Activated naive CD4-positive, alpha-beta T cell treated with anti-CD3 and anti-CD28 coated beads, Interleukin-2, amount 50 U/mL, for 16 hours (primary cell): ENCODE results near the gene SND1.

Experiments used
- DNase-seq: peaks from one replicate; pipeline ENCODE4 v3.0.0-alpha.2; 2020

SND1 gene

DNA sequence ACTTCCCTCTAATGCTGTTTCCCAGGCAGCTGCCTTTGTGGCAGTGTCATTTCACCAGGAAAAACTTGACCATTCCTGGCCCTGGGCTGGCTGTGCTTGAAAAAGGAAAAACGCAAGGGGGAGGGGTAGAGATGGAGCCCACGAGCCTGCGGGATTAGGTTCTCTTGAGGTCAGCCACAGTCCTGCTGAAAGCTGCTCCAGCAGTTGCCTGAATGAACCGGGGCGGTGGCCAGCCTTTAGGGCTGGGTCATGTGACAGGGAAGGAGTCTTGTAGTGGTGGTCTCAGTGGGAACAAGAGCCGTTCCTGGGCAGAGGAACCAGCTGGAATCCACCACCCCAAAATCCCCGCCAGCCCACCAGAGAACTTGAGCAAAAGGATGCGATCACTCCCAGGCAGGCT, 430.4 kb downstream of the SND1 start:
- no peak for DNase-seq

- no peak for DNase-seq
Observed at GRCh38 chr7:128084896-128085608, 433.1 kb downstream of the SND1 start.

DNA sequence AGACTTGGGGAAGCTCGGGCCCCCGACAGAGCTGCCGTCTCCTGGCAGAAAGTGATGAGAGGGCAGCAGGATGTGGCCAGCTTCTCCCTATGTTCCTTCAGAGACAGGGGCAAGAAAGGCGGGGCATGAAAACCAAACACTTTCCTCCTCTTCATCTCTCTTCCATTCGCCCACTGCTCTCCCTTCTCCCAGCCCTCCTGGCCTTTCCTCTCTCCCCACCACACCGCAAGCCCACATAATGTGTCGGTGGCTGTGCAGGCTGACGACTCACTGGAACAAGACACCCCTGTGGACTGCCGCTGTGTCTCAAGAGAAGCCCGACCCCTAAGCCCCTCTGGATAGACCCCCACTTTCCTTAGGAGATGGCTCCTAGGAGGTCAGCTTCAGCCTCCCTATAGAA, 438.5 kb downstream of the SND1 start:
- no peak for DNase-seq

DNA sequence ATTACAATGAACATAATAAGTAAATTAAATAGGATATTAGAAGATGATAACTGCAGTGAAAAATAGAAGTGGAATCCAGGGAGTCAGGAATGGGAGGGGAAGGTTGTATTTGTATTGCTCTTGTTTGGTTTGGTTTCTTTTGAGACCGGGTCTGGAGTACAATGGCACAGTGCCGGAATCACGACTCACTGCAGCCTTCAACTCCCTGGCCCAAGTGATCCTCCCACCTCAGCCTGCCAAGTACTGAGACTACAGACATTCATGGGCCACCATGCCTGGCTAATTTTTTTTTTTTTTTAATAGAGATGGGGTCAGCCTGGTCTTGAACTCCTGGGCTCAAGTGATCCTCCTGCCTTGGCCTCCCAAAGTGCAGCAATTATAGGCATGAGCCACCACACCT, 439.1 kb downstream of the SND1 start:
- no peak for DNase-seq

- DNase-seq = no peak
Observed at GRCh38 chr7:128092221-128092620, 440.2 kb downstream of the SND1 start.

DNA sequence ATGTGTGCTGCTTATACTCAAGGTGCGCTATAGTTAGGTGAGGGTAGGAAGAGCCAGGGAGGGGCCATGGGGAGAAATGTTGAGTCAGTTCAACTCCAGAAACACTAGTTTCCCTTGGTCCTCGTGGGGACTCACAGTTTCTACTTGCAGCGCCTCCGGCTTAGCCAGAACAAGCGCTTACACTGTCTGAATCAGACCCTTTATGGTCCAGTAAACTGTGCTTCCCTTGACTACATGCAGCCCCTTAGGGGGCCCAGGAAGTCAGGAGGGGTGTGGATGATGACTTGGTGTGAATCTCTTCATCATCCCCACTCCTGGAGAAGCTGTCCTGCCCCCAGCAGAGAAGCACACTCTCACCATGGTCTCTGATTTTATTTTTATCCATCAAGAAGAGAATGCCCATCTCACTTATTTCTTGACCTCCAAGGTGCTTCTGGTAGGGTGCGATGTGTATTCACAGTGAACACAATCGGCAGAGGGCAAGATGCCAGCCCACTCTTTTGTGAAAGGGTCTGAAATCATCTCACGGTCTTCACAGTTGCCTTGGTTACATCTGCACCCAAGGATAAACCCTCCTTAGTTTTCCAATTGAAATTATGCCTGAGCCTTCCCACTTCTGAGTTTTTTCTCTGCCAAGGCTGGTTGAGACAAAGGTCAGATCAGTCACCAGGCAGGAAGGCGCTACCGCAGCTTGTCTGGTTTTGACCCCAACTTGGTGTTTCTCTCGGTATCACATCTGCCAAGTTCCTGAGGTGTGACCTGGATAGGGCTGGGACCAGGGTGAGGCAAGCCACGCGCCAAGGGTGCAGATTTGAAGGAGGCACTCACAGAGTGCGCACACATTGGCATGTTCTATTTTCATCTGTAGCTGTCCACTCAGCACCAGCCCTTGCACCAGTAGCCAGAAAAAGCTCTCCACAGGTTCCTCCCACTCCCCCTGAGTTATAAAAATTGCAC, 441.9 kb downstream of the SND1 start:
- DNase-seq = no peak

- DNase-seq = no peak
Observed at GRCh38 chr7:128094686-128095085, 442.7 kb downstream of the SND1 start.

GRCh38 chr7:128097211-128097731, 445.3 kb downstream of the SND1 start:
- DNase-seq = no peak

DNA sequence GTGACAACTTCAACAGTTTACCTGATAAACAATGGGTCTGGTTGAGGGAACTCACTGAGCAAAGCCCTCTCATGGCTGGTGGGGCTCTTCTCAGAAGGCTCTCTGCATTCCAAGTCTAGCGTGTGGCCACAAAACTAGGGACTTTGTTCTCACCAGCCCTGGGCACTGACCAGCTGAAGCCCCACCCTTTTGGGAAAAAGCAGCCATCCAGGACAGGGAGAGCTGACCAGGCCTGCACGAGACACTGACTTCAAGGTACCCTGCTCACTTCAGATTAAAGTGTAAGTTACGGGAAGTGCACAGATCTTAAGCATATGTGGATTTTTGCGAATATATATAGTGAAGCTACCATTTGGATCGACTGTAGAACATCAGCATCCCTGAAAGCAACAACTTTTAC, 446.6 kb downstream of the SND1 start:
- no peak for DNase-seq

GRCh38 chr7:128099204-128099671, 447.2 kb downstream of the SND1 start:
- DNase-seq = no peak

GRCh38 chr7:128100225-128100948, 448.4 kb downstream of the SND1 start:
- DNase-seq = no peak

DNA sequence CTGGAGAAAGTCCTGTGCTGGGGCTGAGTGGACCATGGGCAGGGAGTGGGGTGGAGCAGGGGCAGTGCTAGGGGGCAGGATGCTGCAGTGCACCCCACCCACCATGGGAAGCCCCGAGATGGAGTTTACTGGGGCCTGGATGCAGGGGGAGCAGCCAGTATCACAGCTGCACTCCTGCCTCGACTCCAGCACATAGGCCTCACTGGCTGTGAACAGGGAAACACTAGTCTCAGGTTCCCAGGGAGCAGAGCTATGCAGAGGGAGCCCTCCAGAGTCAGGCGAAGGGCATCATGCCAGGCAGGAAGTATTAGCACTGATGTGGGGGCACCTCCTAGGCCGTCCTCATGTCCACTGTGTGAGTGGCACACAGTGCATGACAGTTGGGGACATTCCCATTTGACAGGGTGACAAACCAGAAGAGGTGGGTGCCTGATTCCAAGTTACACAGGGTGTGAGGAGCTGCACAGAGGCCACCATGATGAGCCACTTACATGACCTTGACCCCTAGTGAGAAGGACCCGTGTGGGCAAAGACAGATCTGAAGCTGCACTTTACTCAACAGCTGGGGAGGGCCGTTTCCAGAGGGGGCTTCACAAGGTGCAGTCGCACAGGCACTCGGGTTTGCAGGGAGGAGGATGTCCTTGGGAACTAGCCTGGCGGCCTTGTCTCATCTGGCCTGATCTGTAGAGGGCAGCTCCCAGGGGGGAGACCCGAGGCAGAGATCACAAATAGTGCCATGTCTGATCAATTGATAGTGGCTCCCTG, 449.1 kb downstream of the SND1 start:
- DNase-seq = no peak

- DNase-seq = no peak
Observed at GRCh38 chr7:128102490-128103291, 450.7 kb downstream of the SND1 start.

DNA sequence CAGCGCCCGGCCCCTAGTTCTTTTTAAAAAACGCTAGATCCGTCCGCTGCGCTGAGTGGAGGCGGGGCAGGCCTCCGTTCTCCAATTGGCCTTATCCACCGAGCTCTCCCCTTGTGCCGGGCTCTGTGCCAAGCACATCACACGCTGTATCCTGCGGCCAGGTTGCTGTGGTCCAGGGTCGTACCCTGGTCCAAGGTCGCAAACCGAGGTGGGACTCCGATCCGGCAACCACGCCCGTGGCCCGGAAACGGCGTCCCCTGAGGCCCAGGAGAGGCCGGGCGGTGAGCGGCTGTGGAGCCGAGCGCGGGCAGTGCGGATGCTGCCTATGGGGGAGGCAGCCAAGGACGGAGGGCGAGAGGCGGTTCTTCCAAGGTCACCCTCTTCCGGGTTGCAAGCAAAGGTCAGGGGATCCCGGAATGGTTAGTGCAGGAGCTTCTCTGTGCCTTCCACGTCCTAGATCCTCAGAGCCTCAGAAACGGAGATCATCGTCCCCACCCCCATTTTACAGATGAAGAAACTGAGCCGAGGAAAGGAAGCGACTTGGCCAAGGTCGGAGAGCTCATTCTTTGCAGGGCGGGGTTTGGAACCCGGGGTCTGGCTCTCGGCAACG, 451.6 kb downstream of the SND1 start:
- DNase-seq = no peak

DNA sequence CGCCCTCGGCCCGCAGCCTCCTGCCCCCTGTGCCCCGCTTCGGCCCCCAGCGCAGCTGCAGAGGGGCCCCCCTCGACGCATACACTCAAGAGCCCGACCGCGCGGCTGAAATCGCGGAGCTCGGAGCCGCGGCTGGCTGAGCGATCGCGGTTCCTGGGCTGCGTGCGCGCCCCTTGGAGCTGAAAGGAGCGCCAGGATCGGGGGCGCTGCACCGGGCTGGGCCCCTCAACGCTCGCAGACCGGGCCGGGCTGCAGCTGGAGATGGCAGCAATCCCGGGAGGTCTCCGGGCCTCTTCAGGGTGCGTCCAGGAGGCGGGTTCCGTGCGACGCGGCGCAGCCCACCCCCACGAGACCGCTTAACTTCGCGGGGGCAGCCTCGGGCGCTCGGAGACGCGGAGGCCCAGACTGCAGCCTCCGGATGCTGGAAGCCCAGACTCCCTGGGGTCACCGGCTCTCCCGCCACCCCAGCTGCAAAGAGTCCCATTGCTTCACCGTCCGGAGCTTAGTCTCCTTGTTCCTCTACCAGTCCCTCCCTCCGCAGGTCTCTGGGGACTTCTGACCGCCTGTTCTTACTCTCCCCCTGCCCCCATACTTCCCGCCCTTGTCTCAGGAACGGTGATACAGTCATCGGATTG, 452.2 kb downstream of the SND1 start:
- peak; percentile 34 for DNase-seq

DNA sequence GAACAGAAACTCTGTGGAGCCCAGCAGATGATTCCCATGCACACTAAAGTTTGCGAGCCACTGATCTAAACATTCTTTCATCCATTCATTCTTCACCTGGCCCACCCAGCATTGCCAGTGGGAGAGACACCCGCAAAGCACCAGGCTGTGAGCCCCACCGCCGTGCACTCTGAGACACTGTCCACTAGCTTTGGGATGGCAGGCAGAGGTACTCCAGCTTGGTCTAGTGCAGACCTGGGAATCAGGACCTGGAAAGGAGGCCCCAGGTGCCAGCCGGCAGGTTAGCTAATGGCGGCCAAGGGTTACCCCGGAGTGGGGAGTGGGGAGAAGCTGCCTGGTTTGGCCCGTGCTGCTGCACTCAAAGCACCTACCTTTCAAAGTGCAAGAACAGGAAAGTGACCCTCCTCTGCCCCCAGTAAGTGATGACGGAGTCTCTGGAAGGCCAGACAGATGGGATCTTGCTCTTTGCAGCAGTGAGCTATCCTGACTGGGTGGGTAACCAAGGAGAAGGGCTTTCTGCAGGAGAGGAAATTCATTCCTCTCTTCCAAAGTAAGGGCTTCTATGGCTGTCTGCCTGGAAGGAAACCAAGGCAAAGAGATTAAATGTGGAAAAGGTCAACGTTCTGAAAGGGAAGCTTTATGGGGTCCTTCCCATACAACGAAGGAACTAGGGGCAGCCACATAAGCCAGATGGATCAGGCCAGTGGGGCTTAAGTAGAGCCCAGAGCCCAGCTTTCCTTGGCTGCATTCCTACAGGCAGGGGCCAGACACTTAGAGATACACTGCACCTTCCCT, 453.4 kb downstream of the SND1 start:
- peak; percentile 1 for DNase-seq

DNA sequence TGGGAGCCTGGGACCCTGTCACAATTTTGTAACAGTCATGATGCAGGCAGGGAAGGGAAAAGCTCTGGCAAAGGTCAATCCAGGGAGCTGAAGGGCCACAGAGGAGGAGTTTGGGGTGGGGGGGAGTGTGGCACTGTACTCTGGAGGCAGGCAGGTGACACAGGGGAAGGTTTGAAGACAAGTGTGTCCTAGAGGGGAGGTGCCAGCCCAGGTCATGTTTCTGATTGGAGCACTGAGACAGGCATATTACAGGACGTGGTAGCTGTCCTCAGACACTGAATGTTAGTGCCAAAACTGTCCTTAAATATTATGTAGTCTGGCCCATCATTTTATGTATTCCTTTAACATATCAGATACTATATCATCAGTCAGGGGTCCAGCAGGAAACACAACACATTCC, 454.8 kb downstream of the SND1 start:
- DNase-seq = peak; percentile 9

DNA sequence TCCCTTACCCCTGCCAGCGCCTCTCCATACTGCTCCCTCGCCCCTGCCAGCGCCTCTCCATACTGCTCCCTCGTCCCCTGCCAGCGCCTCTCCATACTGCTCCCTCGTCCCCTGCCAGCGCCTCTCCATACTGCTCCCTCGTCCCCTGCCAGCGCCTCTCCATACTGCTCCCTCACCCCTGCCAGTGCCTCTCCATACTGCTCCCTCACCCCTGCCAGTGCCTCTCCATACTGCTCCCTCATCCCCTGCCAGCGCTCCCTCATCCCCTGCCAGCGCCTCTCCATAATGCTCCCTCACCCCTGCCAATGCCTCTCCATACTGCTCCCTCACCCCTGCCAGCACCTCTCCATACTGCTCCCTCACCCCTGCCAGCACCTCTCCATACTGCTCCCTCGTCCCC, 455.5 kb downstream of the SND1 start:
- peak; percentile 7 for DNase-seq

- peak; percentile 5 for DNase-seq
Observed at GRCh38 chr7:128108129-128108528, 456.1 kb downstream of the SND1 start.
